Lung (tissue), 12 donors: Measurements from ENCODE around the gene SCN5A. TPM values are rescaled to one million over a fixed set of nuclear protein-coding genes. Genes with fewer than 3 reads are reported as not detected.
A peak's percentile ranks its signal among the peaks of the same experiment; 100 is the strongest.

ENCODE experiments used
- ATAC-seq: fragments of 200-7000 bp; cut with Tn5 transposase; one replicate; pipeline ENCODE4 v1.9.1; 2020; ENCODE audit warnings: moderate number of reproducible peaks; ENCODE audit not compliant: insufficient read depth, low FRiP score
- DNase-seq, 3 donors: peaks; one replicate each; pipeline ENCODE4 v3.0.0-alpha.2; 2013 to 2017
- H3K27ac ChIP-seq, 2 donors: one replicate each; pipeline ENCODE4 v1.5.1; 2013; ENCODE audit warnings: mild to moderate bottlenecking in 2 of 2, moderate library complexity in 2 of 2, control low read depth in 1 of 2, inconsistent platforms in 1 of 2, low read depth in 1 of 2, low read length in 1 of 2
- H3K27me3 ChIP-seq, 3 donors: one replicate each; pipeline ENCODE4 v1.5.1; 2013; ENCODE audit warnings: low read length in 2 of 3; ENCODE audit not compliant: control insufficient read depth in 3 of 3, insufficient read depth in 3 of 3
- H3K36me3 ChIP-seq, 4 donors: one replicate each; pipeline ENCODE4 v1.5.1; 2013; ENCODE audit warnings: low read length in 4 of 4, mild to moderate bottlenecking in 1 of 4, moderate library complexity in 1 of 4; ENCODE audit not compliant: control insufficient read depth in 4 of 4, insufficient read depth in 4 of 4
- H3K4me1 ChIP-seq, 5 donors: one replicate each; pipeline ENCODE4 v1.5.1; 2013; ENCODE audit warnings: low read length in 5 of 5, mild to moderate bottlenecking in 2 of 5, moderate library complexity in 1 of 5; ENCODE audit not compliant: control insufficient read depth in 5 of 5, insufficient read depth in 5 of 5
- H3K4me3 ChIP-seq: one replicate; pipeline ENCODE4 v1.5.1; 2013; ENCODE audit warnings: mild to moderate bottlenecking, control low read depth, moderate library complexity
- H3K9ac ChIP-seq, 2 donors: one replicate each; pipeline ENCODE4 v1.5.1; 2013; ENCODE audit warnings: low read length in 2 of 2, control low read depth in 1 of 2; ENCODE audit not compliant: insufficient read depth in 1 of 2
- H3K9me3 ChIP-seq, 4 donors: one replicate each; pipeline ENCODE4 v1.5.1; 2013; ENCODE audit warnings: low read length in 3 of 4, mild to moderate bottlenecking in 1 of 4, moderate library complexity in 1 of 4; ENCODE audit not compliant: control insufficient read depth in 4 of 4, insufficient read depth in 3 of 4
- WGBS, 2 donors: extraction: QIAGEN DNeasy Blood & Tissue Kit; methylation state at CpG; one replicate each; pipeline ENCODE4 v1.1.7; 2013; 5-methylcytosine and 5-hydroxymethylcytosine counted together
- polyA plus RNA-seq, 2 donors: library from polyadenylated mRNA; stranded (reverse); fragments of 200-250 nt; gene quantifications; one replicate each; pipeline ENCODE4 v1.2.1, GENCODE V29; 2013
- total RNA-seq, 2 donors: library from RNA; depleted of rRNA in 1 of 2; stranded (reverse); fragments of >200 nt in 1 of 2; gene quantifications; one replicate each; pipeline ENCODE4 v1.2.1, GENCODE V29; 2014 to 2021
- TF ChIP-seq, protein P1 (sequence below): IDR thresholded peaks from 2 replicates; pipeline ENCODE4 v1.5.1; 2012; ENCODE audit warnings: mild to moderate bottlenecking; ENCODE audit errors: control extremely low read depth, extremely low read depth
- donor health status: control.
- donor health status: control.
- donor health status: Bipolar disorder and iron deficiency.
- donor health status: healthy.
- donor health status: DM: yes; HTN: yes; CAD: no.

The SCN5A gene
- total and polyA plus RNA-seq, 4 donors = 0.02 to 2.5 (median 0.37) TPM

GRCh38 chr3:38583688-38584087 lies 65.8 kb downstream of the SCN5A start:
- ATAC-seq = no peak
- TF ChIP-seq, protein P1, sequence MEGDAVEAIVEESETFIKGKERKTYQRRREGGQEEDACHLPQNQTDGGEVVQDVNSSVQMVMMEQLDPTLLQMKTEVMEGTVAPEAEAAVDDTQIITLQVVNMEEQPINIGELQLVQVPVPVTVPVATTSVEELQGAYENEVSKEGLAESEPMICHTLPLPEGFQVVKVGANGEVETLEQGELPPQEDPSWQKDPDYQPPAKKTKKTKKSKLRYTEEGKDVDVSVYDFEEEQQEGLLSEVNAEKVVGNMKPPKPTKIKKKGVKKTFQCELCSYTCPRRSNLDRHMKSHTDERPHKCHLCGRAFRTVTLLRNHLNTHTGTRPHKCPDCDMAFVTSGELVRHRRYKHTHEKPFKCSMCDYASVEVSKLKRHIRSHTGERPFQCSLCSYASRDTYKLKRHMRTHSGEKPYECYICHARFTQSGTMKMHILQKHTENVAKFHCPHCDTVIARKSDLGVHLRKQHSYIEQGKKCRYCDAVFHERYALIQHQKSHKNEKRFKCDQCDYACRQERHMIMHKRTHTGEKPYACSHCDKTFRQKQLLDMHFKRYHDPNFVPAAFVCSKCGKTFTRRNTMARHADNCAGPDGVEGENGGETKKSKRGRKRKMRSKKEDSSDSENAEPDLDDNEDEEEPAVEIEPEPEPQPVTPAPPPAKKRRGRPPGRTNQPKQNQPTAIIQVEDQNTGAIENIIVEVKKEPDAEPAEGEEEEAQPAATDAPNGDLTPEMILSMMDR = no peak

GRCh38 chr3:38582941-38583645 lies 66.4 kb downstream of the SCN5A start:
- H3K27ac ChIP-seq = no peak overlapping the region
- no peak for ATAC-seq
- peaks cover 0 to 1% (median 0%) of the 10 kb centered on the region in 4 donors for H3K9me3 ChIP-seq
- H3K9ac ChIP-seq = no peak overlapping the region
- TF ChIP-seq, protein P1 = no peak
- no peaks in the 10 kb centered on the region for H3K27me3 ChIP-seq
- 36 to 51% methylated on average over 8 of the region's 8 CpGs for WGBS, 2 donors
- DNase-seq = peak in 2 of 3 donors; percentile 40 to 48
- peaks cover 0 to 8% (median 0%) of the 10 kb centered on the region in 5 donors for H3K4me1 ChIP-seq
- no peaks in the 10 kb centered on the region for H3K36me3 ChIP-seq
- H3K4me3 ChIP-seq = no peak overlapping the region

More at GRCh38 chr3:38583688-38584087, 65.8 kb downstream of the SCN5A start:
- no peaks in the 10 kb centered on the region for H3K27me3 ChIP-seq
- 84 to 93% methylated on average over 6 of the region's 6 CpGs for WGBS, 2 donors
- H3K27ac ChIP-seq = no peak overlapping the region
- no peak overlapping the region for H3K9ac ChIP-seq
- no peak for DNase-seq
- peaks cover 0 to 2% (median 0%) of the 10 kb centered on the region in 4 donors for H3K9me3 ChIP-seq
- peaks cover 0 to 8% (median 0%) of the 10 kb centered on the region in 5 donors for H3K4me1 ChIP-seq
- no peak overlapping the region for H3K4me3 ChIP-seq
- no peaks in the 10 kb centered on the region for H3K36me3 ChIP-seq

DNA sequence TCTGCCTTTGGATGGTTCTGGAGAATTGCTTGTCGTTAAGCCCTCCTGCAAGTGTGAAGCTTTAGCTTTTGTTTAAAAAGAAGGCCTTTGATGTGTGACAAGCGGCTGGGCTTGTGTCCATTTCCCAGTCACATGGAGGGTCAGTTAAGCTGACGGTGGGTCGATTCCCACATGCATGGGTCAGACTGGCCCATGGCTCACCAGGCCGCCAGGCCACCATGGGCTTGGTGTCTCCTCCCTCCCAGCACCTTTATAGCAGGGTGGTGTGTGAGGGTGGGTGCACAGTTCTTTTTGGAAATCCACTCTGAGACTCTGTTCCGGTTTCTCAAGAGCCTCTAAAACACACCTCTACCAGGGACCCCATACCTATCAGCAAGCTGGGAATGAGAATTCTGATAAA lies 67.2 kb downstream of the SCN5A start:
- WGBS, 2 donors = 84 to 91% methylated on average over 6 of the region's 6 CpGs
- no peak for ATAC-seq
- H3K9me3 ChIP-seq = peaks cover 0 to 1% (median 0%) of the 10 kb centered on the region in 4 donors
- no peaks in the 10 kb centered on the region for H3K27me3 ChIP-seq
- no peak overlapping the region for H3K9ac ChIP-seq
- no peak overlapping the region for H3K27ac ChIP-seq
- peaks cover 0 to 8% (median 0%) of the 10 kb centered on the region in 5 donors for H3K4me1 ChIP-seq
- TF ChIP-seq, protein P1 = no peak
- peak in 2 of 3 donors; percentile 13 to 32 for DNase-seq
- no peaks in the 10 kb centered on the region for H3K36me3 ChIP-seq
- no peak overlapping the region for H3K4me3 ChIP-seq
